ENCODE results near the gene N4BP3. TPM values are rescaled to one million over a fixed set of nuclear protein-coding genes. Genes with fewer than 3 reads are reported as not detected.

Gene N4BP3
- total and polyA plus RNA-seq, 12 donors, result 0.31 to 2.6 (median 0.89) TPM

DNA sequence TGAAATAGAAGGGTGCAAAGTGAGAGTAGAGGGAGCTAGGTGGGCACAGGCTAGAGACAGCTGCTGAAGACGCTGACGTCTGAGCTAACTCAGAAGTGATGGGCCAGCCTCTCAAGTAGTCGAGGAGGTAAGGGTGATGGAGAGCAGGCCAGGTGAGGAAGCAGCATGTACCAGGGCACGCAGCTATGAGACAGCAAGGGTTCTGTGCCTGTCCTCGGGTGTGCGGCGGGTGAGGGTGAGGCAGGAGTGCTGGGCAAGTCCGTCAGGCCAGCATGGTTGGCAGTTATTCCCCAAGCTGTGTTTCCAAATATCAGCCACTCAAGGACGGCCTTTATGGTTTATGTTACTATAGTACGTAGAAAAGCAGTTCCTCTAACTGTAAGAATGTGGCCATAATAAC lies 23.7 kb downstream of the N4BP3 start:
- peaks cover 2 to 4% of the 10 kb centered on the region in 2 donors for H3K4me1 ChIP-seq (replicated peaks in 1 of 2)
- WGBS, 4 donors, result 84 to 90% (median 85%) methylated on average over 10 of the region's 10 CpGs
- no peaks in the 10 kb centered on the region for H3K9me3 ChIP-seq (replicated peaks in 1 of 3)
- H3K27me3 ChIP-seq, result no peaks in the 10 kb centered on the region
- DNase-seq, result no peak
- peaks cover 0 to 35% of the 10 kb centered on the region in 2 donors for H3K36me3 ChIP-seq (replicated peaks in 1 of 2)
- no peak for TF ChIP-seq POLR2A (IDR thresholded peaks at IDR 0.05)
- TF ChIP-seq, protein P1, sequence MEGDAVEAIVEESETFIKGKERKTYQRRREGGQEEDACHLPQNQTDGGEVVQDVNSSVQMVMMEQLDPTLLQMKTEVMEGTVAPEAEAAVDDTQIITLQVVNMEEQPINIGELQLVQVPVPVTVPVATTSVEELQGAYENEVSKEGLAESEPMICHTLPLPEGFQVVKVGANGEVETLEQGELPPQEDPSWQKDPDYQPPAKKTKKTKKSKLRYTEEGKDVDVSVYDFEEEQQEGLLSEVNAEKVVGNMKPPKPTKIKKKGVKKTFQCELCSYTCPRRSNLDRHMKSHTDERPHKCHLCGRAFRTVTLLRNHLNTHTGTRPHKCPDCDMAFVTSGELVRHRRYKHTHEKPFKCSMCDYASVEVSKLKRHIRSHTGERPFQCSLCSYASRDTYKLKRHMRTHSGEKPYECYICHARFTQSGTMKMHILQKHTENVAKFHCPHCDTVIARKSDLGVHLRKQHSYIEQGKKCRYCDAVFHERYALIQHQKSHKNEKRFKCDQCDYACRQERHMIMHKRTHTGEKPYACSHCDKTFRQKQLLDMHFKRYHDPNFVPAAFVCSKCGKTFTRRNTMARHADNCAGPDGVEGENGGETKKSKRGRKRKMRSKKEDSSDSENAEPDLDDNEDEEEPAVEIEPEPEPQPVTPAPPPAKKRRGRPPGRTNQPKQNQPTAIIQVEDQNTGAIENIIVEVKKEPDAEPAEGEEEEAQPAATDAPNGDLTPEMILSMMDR (IDR thresholded peaks at IDR 0.05), result no peak
- H3K27ac ChIP-seq, result no peak overlapping the region
- intact Hi-C loops (cut with DNase I), result no loop called here
- H3K4me3 ChIP-seq, result no peak overlapping the region

DNA sequence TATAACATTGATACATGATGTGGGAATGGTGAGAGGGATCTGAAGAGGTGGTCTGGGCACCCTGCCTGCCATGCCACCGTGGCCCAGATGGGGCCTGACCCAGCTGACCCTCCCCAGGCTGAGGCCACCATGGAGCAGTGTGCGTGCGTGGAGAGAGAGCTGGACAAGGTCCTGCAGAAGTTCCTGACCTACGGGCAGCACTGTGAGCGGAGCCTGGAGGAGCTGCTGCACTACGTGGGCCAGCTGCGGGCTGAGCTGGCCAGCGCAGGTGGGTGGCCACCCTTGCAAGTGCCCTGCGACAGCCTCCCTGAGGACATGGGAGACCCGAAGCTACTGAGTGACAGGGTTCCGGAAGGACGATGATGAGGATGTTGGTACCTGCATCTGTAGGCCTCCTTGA lies 24.7 kb downstream of the N4BP3 start:
- Histone ChIP-seq H3K9me3 (replicated peaks in 1 of 3) (no peaks in the 10 kb centered on the region), H3K27me3 (no peaks in the 10 kb centered on the region), H3K4me3 (no peak overlapping the region), H3K27ac (no peak overlapping the region), H3K36me3 (replicated peaks in 1 of 2) (peaks cover 0 to 45% of the 10 kb centered on the region in 2 donors), H3K4me1 (replicated peaks in 1 of 2) (no peaks in the 10 kb centered on the region)
- TF ChIP-seq, protein P1 (IDR thresholded peaks at IDR 0.05), result no peak
- no peak for TF ChIP-seq POLR2A (IDR thresholded peaks at IDR 0.05)
- DNase-seq, result no peak
- intact Hi-C loops (cut with DNase I), result no loop called here
- WGBS, 4 donors, result 89 to 92% (median 90%) methylated on average over 10 to 12 of the region's 12 CpGs

DNA sequence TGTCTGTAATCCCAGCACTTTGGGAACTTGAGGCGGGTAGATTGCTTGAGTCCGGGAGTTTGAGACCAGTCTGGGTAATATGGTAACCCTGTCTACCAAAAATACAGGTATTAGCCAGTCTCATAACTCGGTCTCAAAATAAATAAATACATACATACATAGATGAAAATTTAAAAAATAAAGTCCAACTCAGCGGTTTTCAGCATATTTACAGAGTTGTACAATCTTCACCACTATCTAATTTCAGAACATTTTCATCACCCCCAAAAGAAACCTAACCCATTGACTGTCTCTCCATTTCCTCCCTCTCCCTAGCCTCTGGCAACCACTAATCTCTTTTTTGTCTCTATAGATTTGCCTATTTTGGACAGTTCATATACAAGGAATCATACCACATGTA lies 28.2 kb downstream of the N4BP3 start:
- intact Hi-C loops (cut with DNase I), result no loop called here
- peaks cover 0 to 73% of the 10 kb centered on the region in 2 donors for H3K36me3 ChIP-seq (replicated peaks in 1 of 2)
- 95 to 98% (median 97%) methylated on average over 4 of the region's 4 CpGs for WGBS, 4 donors

DNA sequence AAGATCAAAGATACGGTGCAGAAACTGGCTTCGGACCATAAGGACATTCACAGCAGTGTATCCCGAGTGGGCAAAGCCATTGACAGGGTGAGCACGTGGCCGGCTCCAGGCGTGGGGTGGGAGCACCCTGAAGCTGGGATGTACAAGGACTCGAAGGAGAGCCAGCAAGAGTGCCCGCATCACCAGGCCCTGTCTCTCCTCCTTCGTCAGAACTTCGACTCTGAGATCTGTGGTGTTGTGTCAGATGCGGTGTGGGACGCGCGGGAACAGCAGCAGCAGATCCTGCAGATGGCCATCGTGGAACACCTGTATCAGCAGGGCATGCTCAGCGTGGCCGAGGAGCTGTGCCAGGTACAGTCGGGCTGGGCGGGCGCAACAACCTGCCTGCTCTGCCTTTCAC lies 29.3 kb downstream of the N4BP3 start:
- peaks cover 0 to 84% of the 10 kb centered on the region in 2 donors for H3K36me3 ChIP-seq (replicated peaks in 1 of 2)

More for the DNA sequence above, 28.2 kb downstream of the N4BP3 start:
- Histone ChIP-seq H3K4me3 (no peak overlapping the region), H3K9me3 (replicated peaks in 1 of 3) (no peaks in the 10 kb centered on the region), H3K27ac (no peak overlapping the region), H3K27me3 (no peaks in the 10 kb centered on the region), H3K4me1 (replicated peaks in 1 of 2) (no peaks in the 10 kb centered on the region)
- no peak for DNase-seq
- TF ChIP-seq POLR2A (IDR thresholded peaks at IDR 0.05), result no peak
- TF ChIP-seq, protein P1 (IDR thresholded peaks at IDR 0.05), result no peak

More for the DNA sequence above, 29.3 kb downstream of the N4BP3 start:
- no peak for DNase-seq
- Histone ChIP-seq H3K4me3 (no peak overlapping the region), H3K27me3 (no peaks in the 10 kb centered on the region), H3K9me3 (replicated peaks in 1 of 3) (no peaks in the 10 kb centered on the region), H3K4me1 (replicated peaks in 1 of 2) (no peaks in the 10 kb centered on the region), H3K27ac (no peak overlapping the region)
- TF ChIP-seq POLR2A (IDR thresholded peaks at IDR 0.05), result no peak
- TF ChIP-seq, protein P1 (IDR thresholded peaks at IDR 0.05), result no peak
- intact Hi-C loops (cut with DNase I), result no loop called here
- WGBS, 4 donors, result 90 to 93% (median 92%) methylated on average over 12 to 20 of the region's 20 CpGs
